H1 (cell line): ENCODE data around the gene DYRK2. TPM values are rescaled to one million over a fixed set of nuclear protein-coding genes. Genes with fewer than 3 reads are reported as not detected.

Source experiments
- CTCF ChIP-seq, 3 experiments: IDR thresholded peaks; 1 replicate in 2 of 3; 2 replicates in 1 of 3; pipeline versions ENCODE4 v1.5.1 to v1.6.1; 2011; ENCODE audit warnings: low read length in 3 of 3, mild to moderate bottlenecking in 3 of 3, inconsistent platforms in 2 of 3, low read depth in 1 of 3, moderate library complexity in 1 of 3; ENCODE audit not compliant: insufficient read depth in 1 of 3; ENCODE audit errors: control extremely low read depth in 1 of 3
- polyA plus RNA-seq, 7 experiments: library from polyadenylated mRNA; depleted of rRNA in 3 of 7; stranded (reverse) in 5 of 7; unstranded in 2 of 7; fragments of >200 nt in 5 of 7; fragments of 200-250 nt in 2 of 7; gene quantifications; 1 replicate in 5 of 7; 2 replicates in 1 of 7; 4 replicates in 1 of 7; pipeline versions ENCODE4 v1.2.1 to v1.2.3, GENCODE V29; 2011 to 2013; ENCODE audit warnings: missing spikeins in 2 of 7, mixed read lengths in 2 of 7
- total RNA-seq: library from RNA; stranded (reverse); fragmentation: NEBNext Ultra II Directional; extraction: Animal tissue kit (Norgen Biotek cat#: 25700); gene quantifications from 2 replicates; pipeline ENCODE4 v1.2.1, GENCODE V29; 2021

DYRK2 gene
- total and polyA plus RNA-seq, 2 of the 8 experiments (the other 6 are each of a cell fraction or from before 2014, with no cell fraction given) = 11.2 to 31.6 TPM

- TF ChIP-seq CTCF (IDR thresholded peaks at IDR 0.05; ENCODE audit: control extremely low read depth in 1 of 3, insufficient read depth in 1 of 3, low read depth in 1 of 3, low read length in 3 of 3) = no peak
- TF ChIP-seq, all 59 proteins: peak for 0
These were observed 52.6 kb downstream of the DYRK2 start (continued) for GRCh38 chr12:67701121-67701520.
